ENCODE measurements around the gene SAMD9L. TPM values are rescaled to one million over a fixed set of nuclear protein-coding genes. Genes with fewer than 3 reads are reported as not detected.

SAMD9L gene
- total RNA-seq, 4 donors from 2014 or later, result 8.1 to 17.4 (median 10.7) TPM

DNA sequence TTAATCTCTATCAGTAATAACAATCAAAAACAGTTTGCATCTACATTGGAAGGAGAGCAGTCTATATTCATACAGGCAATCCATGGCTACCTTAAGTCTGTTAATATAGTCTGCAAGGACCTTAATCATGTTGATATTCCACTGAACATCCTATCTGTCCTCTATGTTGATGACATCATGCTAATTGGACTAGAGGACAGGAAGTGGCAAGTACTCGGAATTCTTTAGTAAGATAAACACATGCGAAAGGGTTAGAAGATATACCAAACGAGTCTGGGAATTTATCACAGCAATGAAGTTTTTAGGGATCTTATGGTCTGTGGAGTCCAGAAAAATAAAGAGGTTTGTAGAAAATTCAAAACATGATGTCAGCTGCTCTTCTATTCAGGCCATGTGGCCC is 11.3 kb upstream of the SAMD9L start:
- TF ChIP-seq POLR2A (IDR thresholded peaks at IDR 0.05), result no peak
- TF ChIP-seq, protein P1, sequence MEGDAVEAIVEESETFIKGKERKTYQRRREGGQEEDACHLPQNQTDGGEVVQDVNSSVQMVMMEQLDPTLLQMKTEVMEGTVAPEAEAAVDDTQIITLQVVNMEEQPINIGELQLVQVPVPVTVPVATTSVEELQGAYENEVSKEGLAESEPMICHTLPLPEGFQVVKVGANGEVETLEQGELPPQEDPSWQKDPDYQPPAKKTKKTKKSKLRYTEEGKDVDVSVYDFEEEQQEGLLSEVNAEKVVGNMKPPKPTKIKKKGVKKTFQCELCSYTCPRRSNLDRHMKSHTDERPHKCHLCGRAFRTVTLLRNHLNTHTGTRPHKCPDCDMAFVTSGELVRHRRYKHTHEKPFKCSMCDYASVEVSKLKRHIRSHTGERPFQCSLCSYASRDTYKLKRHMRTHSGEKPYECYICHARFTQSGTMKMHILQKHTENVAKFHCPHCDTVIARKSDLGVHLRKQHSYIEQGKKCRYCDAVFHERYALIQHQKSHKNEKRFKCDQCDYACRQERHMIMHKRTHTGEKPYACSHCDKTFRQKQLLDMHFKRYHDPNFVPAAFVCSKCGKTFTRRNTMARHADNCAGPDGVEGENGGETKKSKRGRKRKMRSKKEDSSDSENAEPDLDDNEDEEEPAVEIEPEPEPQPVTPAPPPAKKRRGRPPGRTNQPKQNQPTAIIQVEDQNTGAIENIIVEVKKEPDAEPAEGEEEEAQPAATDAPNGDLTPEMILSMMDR (IDR thresholded peaks at IDR 0.05), result no peak
- no peak overlapping the region for H3K27ac ChIP-seq
- intact Hi-C loops (cut with DNase I), result no loop called here

GRCh38 chr7:93156884-93157283 is 8.7 kb upstream of the SAMD9L start:
- TF ChIP-seq, protein P1 (IDR thresholded peaks at IDR 0.05), result no peak
- no peak for TF ChIP-seq POLR2A (IDR thresholded peaks at IDR 0.05)
- no peaks in the 10 kb centered on the region for H3K9me3 ChIP-seq
- intact Hi-C loops (cut with DNase I), result no loop called here
- no peaks in the 10 kb centered on the region for H3K4me1 ChIP-seq
- H3K27me3 ChIP-seq, result no peaks in the 10 kb centered on the region
- WGBS, 2 donors, result 63 to 67% methylated on average over 1 of the region's 1 CpG
- H3K27ac ChIP-seq, result no peak overlapping the region
- no peaks in the 10 kb centered on the region for H3K36me3 ChIP-seq
- DNase-seq, result no peak
- no peak overlapping the region for H3K4me3 ChIP-seq (replicated peaks in 1 of 3)

More for the DNA sequence above, 11.3 kb upstream of the SAMD9L start:
- no peaks in the 10 kb centered on the region for H3K27me3 ChIP-seq
- DNase-seq, result no peak
- no peak overlapping the region for H3K4me3 ChIP-seq (replicated peaks in 1 of 3)
- WGBS, 2 donors, result 68 to 69% methylated on average over 3 of the region's 3 CpGs
- no peaks in the 10 kb centered on the region for H3K36me3 ChIP-seq
- H3K9me3 ChIP-seq, result no peaks in the 10 kb centered on the region
- H3K4me1 ChIP-seq, result no peaks in the 10 kb centered on the region

DNA sequence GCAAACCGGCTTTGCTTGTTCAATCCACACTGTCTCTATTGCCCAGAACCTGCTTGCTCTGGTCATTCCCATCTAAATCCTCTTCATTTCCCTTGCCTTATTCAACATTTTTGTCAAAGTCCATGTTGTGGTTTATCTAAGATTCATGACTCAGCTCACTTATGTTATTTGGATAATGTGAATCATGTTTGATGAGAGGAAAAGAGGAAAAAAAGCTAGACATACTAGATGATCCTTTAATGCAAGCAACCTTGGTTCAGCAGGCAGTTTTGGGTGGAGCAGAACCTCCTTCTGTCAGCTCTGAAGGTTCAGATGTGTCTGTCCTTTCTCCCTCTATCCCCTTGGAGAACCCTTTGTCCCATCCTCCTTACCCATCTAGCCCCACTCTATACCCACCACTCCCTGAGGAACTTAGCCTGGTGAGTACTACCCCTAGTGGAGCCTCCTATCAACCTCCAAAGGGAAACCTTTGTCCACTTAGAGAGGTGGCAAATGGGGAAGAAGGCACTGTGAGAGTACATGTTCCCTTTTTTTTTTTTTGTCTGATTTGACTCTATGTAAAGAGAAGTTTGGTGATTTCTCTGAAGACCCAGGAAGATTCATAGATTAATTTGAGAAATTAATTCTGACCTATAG is 2.1 kb upstream of the SAMD9L start:
- WGBS, 2 donors, result 63 to 71% methylated on average over 1 of the region's 1 CpG
- no peak for DNase-seq
- Histone ChIP-seq H3K4me3 (replicated peaks in 1 of 3) (no peak overlapping the region), H3K36me3 (no peaks in the 10 kb centered on the region), H3K27ac (no peak overlapping the region), H3K4me1 (peaks cover 0 to 4% of the 10 kb centered on the region in 2 donors), H3K27me3 (no peaks in the 10 kb centered on the region), H3K9me3 (no peaks in the 10 kb centered on the region)
- intact Hi-C loops (cut with DNase I), result no loop called here
- TF ChIP-seq, protein P1 (IDR thresholded peaks at IDR 0.05), result no peak
- TF ChIP-seq POLR2A (IDR thresholded peaks at IDR 0.05), result no peak

GRCh38 chr7:93148727-93149126 is 542 bp upstream of the SAMD9L start:
- H3K27me3 ChIP-seq, result no peaks in the 10 kb centered on the region
- DNase-seq, result no peak
- 89 to 93% methylated on average over 3 of the region's 3 CpGs for WGBS, 2 donors
- intact Hi-C loops (cut with DNase I), result no loop called here
- H3K4me3 ChIP-seq (replicated peaks in 1 of 3), result no peak overlapping the region
- peaks cover 0 to 4% of the 10 kb centered on the region in 2 donors for H3K4me1 ChIP-seq
- peak overlapping the region in 1 of 3 donors; percentile 42 for H3K27ac ChIP-seq
- H3K9me3 ChIP-seq, result no peaks in the 10 kb centered on the region
- peaks cover 0 to 4% of the 10 kb centered on the region in 2 donors for H3K36me3 ChIP-seq
- TF ChIP-seq, protein P1 (IDR thresholded peaks at IDR 0.05), result no peak
- no peak for TF ChIP-seq POLR2A (IDR thresholded peaks at IDR 0.05)

DNA sequence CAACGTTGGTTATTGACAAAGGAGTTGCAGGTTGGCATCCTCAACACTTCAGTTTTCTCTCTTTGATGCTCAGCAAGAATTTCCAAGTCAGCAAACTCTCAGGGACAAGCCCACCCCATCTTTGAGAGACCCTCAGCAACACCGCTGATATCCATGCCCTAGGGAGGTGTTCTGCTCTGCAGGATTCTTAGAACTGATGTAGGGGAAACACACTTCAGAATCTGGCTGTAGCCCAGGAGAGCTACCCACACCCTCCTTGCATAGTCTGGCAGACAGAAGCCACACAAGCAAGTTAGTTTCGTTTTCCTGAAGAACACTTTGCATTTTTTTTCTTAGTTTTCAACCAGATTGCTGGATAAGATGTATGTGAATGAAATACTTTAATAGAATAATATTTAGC is 822 bp downstream of the SAMD9L start:
- DNase-seq, result peak; percentile 57 to 59
- intact Hi-C loops (cut with DNase I), result no loop called here
- H3K4me1 ChIP-seq, result peaks cover 0 to 4% of the 10 kb centered on the region in 2 donors
- TF ChIP-seq, protein P1 (IDR thresholded peaks at IDR 0.05), result no peak
- no peak for TF ChIP-seq POLR2A (IDR thresholded peaks at IDR 0.05)
- no peaks in the 10 kb centered on the region for H3K9me3 ChIP-seq
- peaks cover 4 to 5% of the 10 kb centered on the region in 2 donors for H3K36me3 ChIP-seq
- H3K27ac ChIP-seq, result peak overlapping the region in 1 of 3 donors; percentile 42
- no peaks in the 10 kb centered on the region for H3K27me3 ChIP-seq
- 0 to 1% methylated on average over 3 of the region's 3 CpGs for WGBS, 2 donors
- peak overlapping the region in 2 of 3 donors; percentile 13 to 48 for H3K4me3 ChIP-seq (replicated peaks in 1 of 3)
